ENCODE data around the gene CREG2.

Gene CREG2

GRCh38 chr2:101362777-101363176 is 24.5 kb downstream of the CREG2 start:
- TF ChIP-seq CTCF (IDR thresholded peaks at IDR 0.05; ENCODE audit: insufficient read depth, missing control alignments), result no peak
- FAIRE-seq, result no peak

GRCh38 chr2:101362316-101362715 is 25.0 kb downstream of the CREG2 start:
- FAIRE-seq (no peak), DNase-seq (ENCODE audit: insufficient read length, low spot score) (no peak)
- TF ChIP-seq CTCF (IDR thresholded peaks at IDR 0.05; ENCODE audit: insufficient read depth, missing control alignments), result no peak

More at GRCh38 chr2:101362777-101363176, 24.5 kb downstream of the CREG2 start:
- no peak for DNase-seq (ENCODE audit: insufficient read length, low spot score)

GRCh38 chr2:101361522-101361921 is 25.8 kb downstream of the CREG2 start:
- FAIRE-seq, result no peak
- no peak for DNase-seq (ENCODE audit: insufficient read length, low spot score)
- no peak for TF ChIP-seq CTCF (IDR thresholded peaks at IDR 0.05; ENCODE audit: insufficient read depth, missing control alignments)

- no peak for TF ChIP-seq CTCF (IDR thresholded peaks at IDR 0.05; ENCODE audit: insufficient read depth, missing control alignments)
- no peak for DNase-seq (ENCODE audit: insufficient read length, low spot score)
- no peak for FAIRE-seq
These were observed 26.2 kb downstream of the CREG2 start for GRCh38 chr2:101361121-101361520.

- DNase-seq (ENCODE audit: insufficient read length, low spot score) (no peak), FAIRE-seq (no peak)
- TF ChIP-seq CTCF (IDR thresholded peaks at IDR 0.05; ENCODE audit: insufficient read depth, missing control alignments), result no peak
These were observed 27.1 kb downstream of the CREG2 start for GRCh38 chr2:101360232-101360631.

- no peak for TF ChIP-seq CTCF (IDR thresholded peaks at IDR 0.05; ENCODE audit: insufficient read depth, missing control alignments)
- FAIRE-seq (no peak), DNase-seq (ENCODE audit: insufficient read length, low spot score) (no peak)
These were observed 27.8 kb downstream of the CREG2 start for GRCh38 chr2:101359410-101359954.

GRCh38 chr2:101357376-101357775 is 29.9 kb downstream of the CREG2 start:
- DNase-seq (ENCODE audit: insufficient read length, low spot score) (no peak), FAIRE-seq (no peak)
- TF ChIP-seq CTCF (IDR thresholded peaks at IDR 0.05; ENCODE audit: insufficient read depth, missing control alignments), result no peak

All from D721Med (cell line).